ENCODE results near the gene PLEKHJ1.
A peak's percentile ranks its signal among the peaks of the same experiment; 100 is the strongest.
"Not testable (repeated sequence)": the region's sequence is repeated elsewhere in the genome, so short reads cannot be mapped to it uniquely, and the experiment has no call there.

PLEKHJ1 gene

GRCh38 chr19:2202366-2202765 lies 33.8 kb downstream of the PLEKHJ1 start:
- H3K27me3 ChIP-seq = no peaks in the 10 kb centered on the region
- H3K4me1 ChIP-seq = peaks cover 29 to 47% (median 36%) of the 10 kb centered on the region in 10 experiments
- H3K4me3 ChIP-seq = no peak overlapping the region
- H3K9ac ChIP-seq = no peak overlapping the region
- H3K9me3 ChIP-seq (replicated peaks in 1 of 11) = no peaks in the 10 kb centered on the region
- TF ChIP-seq Cebpa-rat (IDR thresholded peaks at IDR 0.05) = no peak
- H3K4me2 ChIP-seq = no peak overlapping the region
- H3K36me3 ChIP-seq = peaks cover 78 to 97% (median 85%) of the 10 kb centered on the region in 11 experiments
- peaks cover 95 to 100% (median 100%) of the 10 kb centered on the region in 11 experiments for H4K20me1 ChIP-seq
- no peak overlapping the region for H3K27ac ChIP-seq

GRCh38 chr19:2201473-2202148 lies 34.5 kb downstream of the PLEKHJ1 start:
- TF ChIP-seq Cebpa-rat (IDR thresholded peaks at IDR 0.05) = no peak
- no peak overlapping the region for H3K27ac ChIP-seq
- H3K4me2 ChIP-seq = no peak overlapping the region
- H3K27me3 ChIP-seq = no peaks in the 10 kb centered on the region
- peak overlapping the region in 2 of 11 experiments; percentile 29 to 38; a peak in 2 of 22 replicates for H3K9ac ChIP-seq
- H3K4me3 ChIP-seq = no peak overlapping the region
- peaks cover 78 to 97% (median 85%) of the 10 kb centered on the region in 11 experiments for H3K36me3 ChIP-seq
- H3K9me3 ChIP-seq (replicated peaks in 1 of 11) = no peaks in the 10 kb centered on the region
- H4K20me1 ChIP-seq = peaks cover 95 to 100% (median 100%) of the 10 kb centered on the region in 11 experiments
- H3K4me1 ChIP-seq = peaks cover 27 to 47% (median 36%) of the 10 kb centered on the region in 10 experiments

DNA sequence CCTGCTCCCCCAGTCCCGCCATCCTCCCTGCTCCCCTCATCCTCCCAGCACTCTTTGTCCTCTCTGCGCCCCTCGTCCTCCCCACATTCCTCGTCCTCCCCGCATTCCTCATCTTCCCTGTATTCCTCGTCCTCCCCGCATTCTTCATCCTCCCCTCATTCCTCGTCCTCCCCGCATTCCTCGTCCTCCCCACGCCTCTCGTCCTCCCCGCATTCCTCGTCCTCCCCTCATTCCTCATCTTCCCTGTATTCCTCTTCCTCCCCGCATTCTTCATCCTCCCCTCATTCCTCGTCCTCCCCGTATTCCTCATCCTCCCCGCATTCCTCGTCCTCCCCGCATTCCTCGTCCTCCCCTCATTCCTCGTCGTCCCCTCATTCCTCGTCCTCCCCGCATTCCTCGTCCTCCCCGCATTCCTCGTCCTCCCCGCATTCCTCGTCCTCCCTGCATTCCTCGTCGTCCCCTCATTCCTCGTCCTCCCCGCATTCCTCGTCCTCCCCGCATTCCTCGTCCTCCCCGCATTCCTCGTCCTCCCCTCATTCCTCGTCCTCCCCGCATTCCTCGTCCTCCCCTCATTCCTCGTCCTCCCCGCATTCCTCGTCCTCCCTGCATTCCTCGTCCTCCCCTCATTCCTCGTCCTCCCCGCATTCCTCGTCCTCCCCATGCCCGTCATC lies 35.4 kb downstream of the PLEKHJ1 start:
- peaks cover 78 to 97% (median 85%) of the 10 kb centered on the region in 11 experiments for H3K36me3 ChIP-seq
- H3K9me3 ChIP-seq (replicated peaks in 1 of 11) = not testable (repeated sequence)

DNA sequence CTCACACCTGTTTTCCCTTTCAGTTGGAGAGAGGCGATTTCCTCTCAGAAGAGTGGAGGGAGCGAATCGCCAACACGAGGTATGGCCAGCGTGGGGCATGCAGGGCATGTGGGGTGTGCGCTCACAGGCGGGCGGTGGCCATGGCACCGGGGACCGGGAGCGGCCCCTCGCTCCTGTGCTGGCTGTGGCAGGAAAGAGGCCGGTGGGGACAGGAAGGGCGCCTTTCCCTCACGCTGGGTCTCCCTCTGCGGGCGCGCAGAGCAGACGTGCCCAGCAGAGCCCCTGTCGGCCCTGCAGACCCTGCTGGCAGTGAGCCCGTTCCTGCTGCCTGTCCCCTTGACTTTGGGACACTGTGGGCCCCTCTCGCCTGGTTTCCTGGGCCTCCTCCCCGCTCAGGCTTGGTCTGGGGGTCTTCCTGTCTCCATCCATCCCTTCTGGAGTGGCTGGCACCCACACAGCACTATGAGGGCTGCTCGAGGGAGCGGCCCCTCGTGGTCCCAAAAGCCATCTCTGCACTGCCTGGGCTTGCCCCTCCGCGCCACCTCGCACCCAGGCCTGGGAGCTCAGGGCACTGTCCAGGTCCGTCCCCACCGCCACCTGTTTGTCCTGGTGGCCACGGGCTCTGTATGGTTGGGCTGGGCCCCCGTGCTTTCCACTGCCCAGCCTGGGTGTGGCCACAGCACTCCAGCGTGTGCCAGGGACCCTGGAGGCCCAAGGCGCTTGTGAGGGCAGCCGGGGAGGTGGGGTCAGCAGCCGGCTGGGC lies 36.1 kb downstream of the PLEKHJ1 start:
- Histone ChIP-seq H3K36me3 (peaks cover 78 to 97% (median 86%) of the 10 kb centered on the region in 11 experiments), H3K4me1 (peaks cover 27 to 44% (median 38%) of the 10 kb centered on the region in 10 experiments), H3K4me2 (peak overlapping the region in 5 of 11 experiments; percentile 18 to 82 (median 74); a peak in 7 of 22 replicates), H3K9me3 (replicated peaks in 1 of 11) (no peaks in the 10 kb centered on the region), H3K27ac (0 out of 22 replicates have a peak overlapping the region, but pooled peaks of 1 of the 11 experiments have one; percentile 2), H3K27me3 (no peaks in the 10 kb centered on the region), H3K9ac (peak overlapping the region in 3 of 11 experiments; percentile 5 to 47 (median 13); a peak in 4 of 22 replicates), H4K20me1 (peaks cover 96 to 100% (median 100%) of the 10 kb centered on the region in 11 experiments), H3K4me3 (no peak overlapping the region)
- TF ChIP-seq Cebpa-rat (IDR thresholded peaks at IDR 0.05) = no peak

More for the DNA sequence above, 35.4 kb downstream of the PLEKHJ1 start:
- not testable (repeated sequence) for H3K4me2 ChIP-seq, H3K27me3 ChIP-seq, H3K4me3 ChIP-seq
- H3K9ac ChIP-seq = 0 out of 22 replicates have a peak overlapping the region, but pooled peaks of 1 of the 11 experiments have one; percentile 47
- 0 out of 22 replicates have a peak overlapping the region, but pooled peaks of 1 of the 11 experiments have one; percentile 2 for H3K27ac ChIP-seq
- H3K4me1 ChIP-seq = peaks cover 27 to 44% (median 38%) of the 10 kb centered on the region in 10 experiments
- peaks cover 95 to 100% (median 100%) of the 10 kb centered on the region in 11 experiments for H4K20me1 ChIP-seq

GRCh38 chr19:2199215-2199614 lies 36.9 kb downstream of the PLEKHJ1 start:
- TF ChIP-seq Cebpa-rat (IDR thresholded peaks at IDR 0.05) = no peak
- Histone ChIP-seq H3K4me3 (no peak overlapping the region), H3K4me1 (peaks cover 27 to 41% (median 38%) of the 10 kb centered on the region in 10 experiments), H3K27ac (peak overlapping the region in 1 of 11 experiments; percentile 42; a peak in 2 of 22 replicates), H3K4me2 (peak overlapping the region; percentile 64 to 88 (median 77)), H3K36me3 (peaks cover 78 to 97% (median 88%) of the 10 kb centered on the region in 11 experiments), H3K27me3 (no peaks in the 10 kb centered on the region), H4K20me1 (peaks cover 95 to 100% (median 100%) of the 10 kb centered on the region in 11 experiments), H3K9ac (peak overlapping the region; percentile 6 to 56 (median 32); a peak in 11 of 22 replicates), H3K9me3 (replicated peaks in 1 of 11) (no peaks in the 10 kb centered on the region)

GRCh38 chr19:2198317-2198716 lies 37.8 kb downstream of the PLEKHJ1 start:
- H3K27me3 ChIP-seq = no peaks in the 10 kb centered on the region
- peak overlapping the region in 9 of 11 experiments; percentile 6 to 56 (median 32); a peak in 12 of 22 replicates for H3K9ac ChIP-seq
- H3K4me1 ChIP-seq = peaks cover 27 to 41% (median 38%) of the 10 kb centered on the region in 10 experiments
- H3K36me3 ChIP-seq = peaks cover 78 to 97% (median 88%) of the 10 kb centered on the region in 11 experiments
- no peak overlapping the region for H3K27ac ChIP-seq
- H3K9me3 ChIP-seq (replicated peaks in 1 of 11) = no peaks in the 10 kb centered on the region
- TF ChIP-seq Cebpa-rat (IDR thresholded peaks at IDR 0.05) = no peak
- H4K20me1 ChIP-seq = peaks cover 93 to 100% (median 100%) of the 10 kb centered on the region in 11 experiments
- H3K4me3 ChIP-seq = no peak overlapping the region
- H3K4me2 ChIP-seq = peak overlapping the region; percentile 64 to 88 (median 77)

- Histone ChIP-seq H3K9me3 (replicated peaks in 1 of 11) (no peaks in the 10 kb centered on the region), H3K4me1 (peaks cover 27 to 41% (median 38%) of the 10 kb centered on the region in 10 experiments), H3K4me2 (peak overlapping the region; percentile 64 to 88 (median 77)), H3K36me3 (peaks cover 78 to 97% (median 88%) of the 10 kb centered on the region in 11 experiments), H4K20me1 (peaks cover 95 to 100% (median 100%) of the 10 kb centered on the region in 11 experiments), H3K27me3 (no peaks in the 10 kb centered on the region), H3K4me3 (no peak overlapping the region), H3K9ac (peak overlapping the region in 6 of 11 experiments; percentile 14 to 38 (median 30); a peak in 3 of 22 replicates), H3K27ac (no peak overlapping the region)
- TF ChIP-seq Cebpa-rat (IDR thresholded peaks at IDR 0.05) = no peak
Observed at GRCh38 chr19:2197270-2197669, 38.9 kb downstream of the PLEKHJ1 start.

DNA sequence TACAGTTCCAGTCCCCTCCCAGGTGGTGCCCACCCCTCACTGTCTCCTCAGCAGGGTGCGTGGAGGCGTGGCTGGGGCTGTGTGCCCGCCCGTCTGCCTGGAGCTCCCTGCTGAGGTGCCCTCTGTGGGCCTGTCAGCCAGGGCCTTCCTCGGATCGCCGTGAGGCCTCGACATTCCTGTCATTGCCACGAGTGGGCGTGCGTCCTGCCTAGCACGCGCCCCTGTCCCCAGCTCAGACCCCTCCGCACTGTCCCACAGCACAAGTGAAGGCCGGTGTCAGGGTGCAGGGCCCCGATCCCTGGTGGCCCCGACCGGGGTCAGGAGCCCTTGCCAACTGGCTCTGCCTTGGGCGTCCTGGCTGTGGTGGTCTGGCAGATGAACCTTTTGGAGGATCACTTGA lies 40.2 kb downstream of the PLEKHJ1 start:
- Histone ChIP-seq H4K20me1 (peaks cover 95 to 100% (median 100%) of the 10 kb centered on the region in 11 experiments), H3K4me3 (no peak overlapping the region), H3K9ac (no peak overlapping the region), H3K36me3 (peaks cover 79 to 97% (median 90%) of the 10 kb centered on the region in 11 experiments), H3K4me2 (no peak overlapping the region), H3K27ac (no peak overlapping the region), H3K4me1 (peaks cover 27 to 41% (median 38%) of the 10 kb centered on the region in 10 experiments), H3K9me3 (replicated peaks in 1 of 11) (no peaks in the 10 kb centered on the region), H3K27me3 (no peaks in the 10 kb centered on the region)
- TF ChIP-seq Cebpa-rat (IDR thresholded peaks at IDR 0.05) = no peak
